Body of pancreas (tissue), 4 donors: ENCODE measurements around the gene DCAF10. TPM values are rescaled to one million over a fixed set of nuclear protein-coding genes. Genes with fewer than 3 reads are reported as not detected.

ENCODE experiments used
- ATAC-seq: fragments of 150-250 bp; one replicate; pipeline ENCODE4 v1.9.1; 2016
- DNase-seq, 4 donors: peaks; one replicate each; pipeline ENCODE4 v3.0.0-alpha.2; 2019
- H3K27ac ChIP-seq, 4 donors: fragments of 200-600 bp; sonication (generic); 1 replicate in 3 of 4; 2 replicates in 1 of 4; pipeline versions ENCODE4 v1.5.1 to v1.6.1; 2016 to 2019; ENCODE audit warnings: mild to moderate bottlenecking in 1 of 4, mixed read lengths in 1 of 4, moderate library complexity in 1 of 4
- H3K27me3 ChIP-seq, 2 donors: fragments of 200-600 bp; sonication (generic); one replicate each; pipeline ENCODE4 v1.6.0; 2016; ENCODE audit warnings: mild to moderate bottlenecking in 1 of 2
- H3K36me3 ChIP-seq, 2 donors: fragments of 200-600 bp; sonication (generic); replicated peaks in 1 of 2; 2 replicates each; pipeline ENCODE4 v1.5.1; 2016; ENCODE audit warnings: low read depth in 2 of 2; ENCODE audit not compliant: insufficient read depth in 1 of 2
- H3K4me1 ChIP-seq: fragments of 200-600 bp; sonication (generic); one replicate; pipeline ENCODE4 v1.6.0; 2016
- H3K4me3 ChIP-seq, 2 donors: fragments of 200-600 bp; sonication (generic); 1 replicate in 1 of 2; 2 replicates in 1 of 2; pipeline ENCODE4 v1.5.1; 2016 to 2019
- H3K9me3 ChIP-seq, 3 donors: fragments of 200-600 bp; sonication (generic); 1 replicate in 2 of 3; 2 replicates in 1 of 3; pipeline ENCODE4 v1.5.1; 2016
- CTCF ChIP-seq, 7 experiments: fragments of 450-650 bp in 4 of 7; fragments of 200-600 bp in 3 of 7; sonication (generic) in 3 of 7; IDR thresholded peaks; one replicate each; pipeline ENCODE4 v1.5.1; 2016 to 2019; ENCODE audit warnings: antibody characterized with exemption in 7 of 7
- POLR2A ChIP-seq, 3 donors: fragments of 450-650 bp; IDR thresholded peaks; one replicate each; pipeline ENCODE4 v1.6.1; 2016; ENCODE audit warnings: antibody characterized with exemption in 3 of 3, mild to moderate bottlenecking in 2 of 3
- WGBS, 2 donors: methylation state at CpG; one replicate each; pipeline ENCODE4 v1.1.5; 2017; 5-methylcytosine and 5-hydroxymethylcytosine counted together
- intact Hi-C: fragments of 100-400 bp; cut with DNase I; formaldehyde crosslinking; loops from one replicate; pipeline ENCODE4 v1.15.1; 2023
- total RNA-seq, 2 donors: library from RNA; depleted of rRNA; stranded (reverse); fragments of >200 nt; gene quantifications; one replicate each; pipeline ENCODE4 v1.1.0, GENCODE V29; 2016

Gene DCAF10
- total RNA-seq, 2 donors from 2014 or later = 12.7 to 14.5 TPM

- WGBS, 2 donors = 55 to 78% methylated on average over 5 of the region's 5 CpGs
- Histone ChIP-seq H3K27ac (no peak overlapping the region), H3K9me3 (no peaks in the 10 kb centered on the region), H3K27me3 (no peaks in the 10 kb centered on the region), H3K4me1 (no peaks in the 10 kb centered on the region), H3K4me3 (no peak overlapping the region), H3K36me3 (peaks cover 0 to 1% of the 10 kb centered on the region in 2 donors)
- intact Hi-C loops = no loop called here
- TF ChIP-seq POLR2A (IDR thresholded peaks at IDR 0.05) (no peak), CTCF (IDR thresholded peaks at IDR 0.05) (no peak)
- DNase-seq (no peak), ATAC-seq (no peak)
Observed at GRCh38 chr9:37769306-37769705, 31.3 kb upstream of the DCAF10 start.

DNA sequence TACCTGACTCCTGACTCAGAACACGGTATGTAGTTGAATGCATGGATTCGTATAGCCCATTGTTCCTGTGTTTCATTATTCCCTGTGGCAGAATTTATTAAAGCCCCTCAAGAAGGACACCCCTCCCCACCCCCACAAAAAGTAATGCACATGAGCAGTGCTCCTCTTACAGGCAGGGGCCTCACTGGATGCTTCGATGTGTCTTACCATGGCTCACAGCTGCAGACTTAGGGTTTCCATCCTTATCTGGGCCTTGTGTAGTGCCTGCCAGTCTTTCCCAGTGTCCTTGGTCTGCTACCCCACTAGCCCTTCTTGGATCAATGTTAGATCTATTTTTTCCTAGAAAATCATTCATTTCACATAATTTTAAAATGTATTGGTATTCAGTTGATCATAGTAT, 30.6 kb upstream of the DCAF10 start:
- no peak for ATAC-seq
- WGBS, 2 donors = 84 to 98% methylated on average over 3 of the region's 3 CpGs
- H3K27me3 ChIP-seq = no peaks in the 10 kb centered on the region
- no peak overlapping the region for H3K27ac ChIP-seq
- no peaks in the 10 kb centered on the region for H3K4me1 ChIP-seq
- H3K4me3 ChIP-seq = no peak overlapping the region
- TF ChIP-seq CTCF (IDR thresholded peaks at IDR 0.05) (no peak), POLR2A (IDR thresholded peaks at IDR 0.05) (no peak)
- intact Hi-C loops = no loop called here
- peaks cover 0 to 1% of the 10 kb centered on the region in 2 donors for H3K36me3 ChIP-seq
- no peaks in the 10 kb centered on the region for H3K9me3 ChIP-seq
- no peak for DNase-seq

DNA sequence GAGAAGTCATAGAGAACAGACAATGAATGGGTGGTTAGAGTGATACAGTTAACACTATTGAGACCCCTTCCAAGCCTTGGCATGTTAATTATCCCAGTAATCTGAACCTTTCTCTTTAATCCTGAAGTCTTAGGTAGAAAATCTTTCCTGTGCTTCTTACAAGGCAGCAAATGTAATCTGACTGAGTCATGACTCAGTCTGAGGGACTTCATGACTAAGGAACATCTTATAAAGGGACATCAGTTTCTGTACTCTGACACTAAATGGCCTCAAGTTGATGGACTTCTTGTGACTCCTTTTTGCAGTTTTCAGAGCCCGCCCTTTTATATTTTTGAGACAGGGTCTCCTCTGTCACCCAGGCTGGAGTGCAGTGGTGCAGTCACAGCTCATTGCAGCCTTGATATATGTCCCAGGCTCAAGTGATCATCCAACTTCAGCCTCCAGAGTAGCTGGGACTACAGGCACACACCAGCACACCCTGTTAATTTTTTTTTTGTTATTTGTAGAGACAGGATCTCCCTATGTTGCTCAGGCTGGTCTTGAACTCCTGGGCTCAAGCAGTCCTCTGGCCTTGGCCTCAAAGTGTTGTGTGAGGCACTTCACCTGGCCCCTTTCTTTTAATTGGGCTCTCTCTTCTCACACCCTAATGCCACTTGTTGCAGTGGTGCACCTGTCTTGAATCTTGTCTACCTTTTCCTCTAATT, 25.2 kb upstream of the DCAF10 start:
- Histone ChIP-seq H3K4me3 (no peak overlapping the region), H3K27me3 (no peaks in the 10 kb centered on the region), H3K9me3 (no peaks in the 10 kb centered on the region), H3K36me3 (peaks cover 0 to 11% of the 10 kb centered on the region in 2 donors), H3K4me1 (no peaks in the 10 kb centered on the region), H3K27ac (no peak overlapping the region)
- DNase-seq (no peak), ATAC-seq (no peak)
- WGBS, 2 donors = 100% methylated on average over 1 of the region's 1 CpG
- intact Hi-C loops = no loop called here
- no peak for TF ChIP-seq POLR2A (IDR thresholded peaks at IDR 0.05)
- no peak for TF ChIP-seq CTCF (IDR thresholded peaks at IDR 0.05)

DNA sequence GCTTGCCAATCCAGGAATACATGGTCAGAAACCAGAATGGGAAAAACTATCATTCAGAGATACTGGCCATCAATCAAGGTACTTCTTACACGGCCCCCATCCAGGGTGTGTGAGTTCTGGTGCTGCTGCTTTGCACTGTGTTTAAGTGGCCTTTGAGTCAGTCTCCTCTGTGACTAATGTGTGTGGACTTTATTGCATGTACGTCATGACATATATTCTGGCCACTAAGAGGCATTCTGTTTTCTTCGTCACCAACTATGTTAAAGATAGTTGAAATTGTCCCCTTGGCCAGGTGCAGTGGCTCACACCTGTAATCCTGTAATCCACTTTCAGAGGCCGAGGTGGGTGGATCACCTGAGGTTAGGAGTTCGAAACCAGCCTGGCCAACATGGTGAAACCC, 24.3 kb upstream of the DCAF10 start:
- intact Hi-C loops = no loop called here
- Histone ChIP-seq H3K4me1 (no peaks in the 10 kb centered on the region), H3K27ac (no peak overlapping the region), H3K4me3 (no peak overlapping the region), H3K36me3 (peaks cover 0 to 15% of the 10 kb centered on the region in 2 donors), H3K9me3 (no peaks in the 10 kb centered on the region), H3K27me3 (no peaks in the 10 kb centered on the region)
- ATAC-seq (no peak), DNase-seq (no peak)
- WGBS, 2 donors = 79 to 87% methylated on average over 5 of the region's 5 CpGs
- TF ChIP-seq CTCF (IDR thresholded peaks at IDR 0.05) (no peak), POLR2A (IDR thresholded peaks at IDR 0.05) (no peak)

DNA sequence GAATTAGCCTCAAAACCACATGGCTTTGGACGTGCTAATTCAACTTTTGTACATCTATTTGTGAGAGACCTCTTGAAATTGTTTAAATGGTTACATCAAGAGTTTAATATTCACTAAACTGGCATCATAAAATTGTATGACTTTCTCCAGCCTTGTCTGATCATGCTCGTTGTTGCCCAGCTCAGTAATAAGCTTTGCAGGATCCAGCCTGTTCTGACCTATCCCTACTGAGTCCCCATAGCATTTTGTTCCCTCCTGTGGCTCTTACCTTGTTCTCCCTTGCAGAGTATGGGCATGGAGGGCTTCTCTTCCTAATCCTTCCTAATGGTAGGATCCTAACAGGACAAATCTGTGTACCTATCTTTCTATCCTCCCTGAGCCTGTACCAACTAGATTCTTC, 22.1 kb upstream of the DCAF10 start:
- ATAC-seq = no peak
- Histone ChIP-seq H3K27ac (no peak overlapping the region), H3K9me3 (no peaks in the 10 kb centered on the region), H3K36me3 (peaks cover 4 to 18% of the 10 kb centered on the region in 2 donors), H3K4me3 (no peak overlapping the region), H3K4me1 (peaks cover 15% of the 10 kb centered on the region), H3K27me3 (no peaks in the 10 kb centered on the region)
- TF ChIP-seq CTCF (IDR thresholded peaks at IDR 0.05) (no peak), POLR2A (IDR thresholded peaks at IDR 0.05) (no peak)
- no peak for DNase-seq
- WGBS, 2 donors = 72 to 81% methylated on average over 2 of the region's 2 CpGs
- intact Hi-C loops = no loop called here
